Esophagus mucosa (tissue), 1 donor: Measurements from ENCODE around the gene ITPK1. TPM values are rescaled to one million over a fixed set of nuclear protein-coding genes. Genes with fewer than 3 reads are reported as not detected.
A peak's percentile ranks its signal among the peaks of the same experiment; 100 is the strongest.

Experiments used
- ATAC-seq: fragments of 200-7000 bp; cut with Tn5 transposase; one replicate; pipeline ENCODE4 v1.9.1; 2020
- total RNA-seq: library from RNA; stranded (reverse); gene quantifications from one replicate; pipeline ENCODE4 v1.2.4, GENCODE V29; 2023
- donor health status: DM: yes; HTN: yes; CAD: no.

The ITPK1 gene
- total RNA-seq, 1 donor from 2014 or later = 22.1 TPM

DNA sequence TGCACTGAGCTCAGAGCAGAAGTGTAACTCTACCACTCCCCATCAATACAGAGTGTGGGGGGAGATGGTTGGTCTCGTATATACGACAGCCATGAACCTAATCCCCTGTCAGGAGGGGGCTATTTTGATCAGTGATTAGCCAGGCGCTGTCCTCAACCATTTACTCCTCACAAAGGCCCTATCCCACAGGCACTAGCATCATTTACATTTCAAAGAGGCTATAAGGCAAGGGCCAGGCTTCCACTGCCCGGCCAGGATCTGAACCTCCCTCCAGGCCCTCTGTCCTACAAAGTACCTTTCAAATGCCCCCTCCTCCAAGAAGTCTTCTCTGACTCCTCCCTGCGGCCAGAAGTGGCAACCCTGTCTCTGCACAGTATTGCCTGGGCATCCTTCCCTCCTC, 74.7 kb downstream of the ITPK1 start:
- no peak for ATAC-seq

DNA sequence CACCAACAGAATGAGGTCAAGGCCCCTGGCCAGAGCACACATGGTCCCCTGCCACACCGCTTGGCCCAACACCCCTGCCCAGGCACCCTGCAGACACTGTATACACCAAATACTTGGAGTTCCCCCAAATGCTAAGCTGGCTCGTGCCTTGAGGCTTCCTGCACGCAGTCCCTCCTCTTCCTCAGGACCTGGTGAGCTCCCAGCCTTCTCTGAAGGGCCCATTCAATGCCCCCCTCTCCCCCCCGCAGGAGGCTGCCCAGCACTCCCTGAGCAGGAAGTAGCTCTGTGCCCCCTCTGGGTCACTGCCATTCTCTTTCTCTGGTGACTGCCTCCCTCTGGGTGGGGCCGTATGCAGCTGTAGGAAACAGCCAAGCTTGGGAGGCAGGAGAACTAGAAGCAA, 75.3 kb downstream of the ITPK1 start:
- ATAC-seq = no peak

- ATAC-seq = no peak
These were observed 75.9 kb downstream of the ITPK1 start for GRCh38 chr14:93039649-93040315.

DNA sequence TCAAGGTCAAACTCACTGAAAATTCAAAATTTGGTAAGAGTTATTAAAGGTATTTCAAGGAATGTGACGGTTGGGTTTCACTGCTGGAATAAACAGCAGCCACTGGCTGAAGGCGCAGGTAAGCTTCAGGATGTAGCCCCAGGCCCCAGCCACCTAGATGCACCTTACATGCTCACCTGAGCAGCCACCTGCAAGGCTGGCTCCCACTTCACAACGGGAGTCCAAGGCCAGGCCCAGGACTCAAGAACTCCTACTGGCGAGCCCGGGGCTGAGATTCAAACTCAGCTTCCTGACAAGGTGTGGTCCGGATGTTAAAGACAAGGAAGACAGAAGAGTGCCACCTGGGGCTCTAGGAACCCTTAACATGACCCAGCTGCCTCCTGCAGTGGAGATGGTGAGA, 78.4 kb downstream of the ITPK1 start:
- ATAC-seq = no peak

GRCh38 chr14:93036652-93037345, 78.9 kb downstream of the ITPK1 start:
- no peak for ATAC-seq

- ATAC-seq = no peak
These were observed 79.6 kb downstream of the ITPK1 start for GRCh38 chr14:93035917-93036651.

- no peak for ATAC-seq
These were observed 80.2 kb downstream of the ITPK1 start for GRCh38 chr14:93035585-93035916.

DNA sequence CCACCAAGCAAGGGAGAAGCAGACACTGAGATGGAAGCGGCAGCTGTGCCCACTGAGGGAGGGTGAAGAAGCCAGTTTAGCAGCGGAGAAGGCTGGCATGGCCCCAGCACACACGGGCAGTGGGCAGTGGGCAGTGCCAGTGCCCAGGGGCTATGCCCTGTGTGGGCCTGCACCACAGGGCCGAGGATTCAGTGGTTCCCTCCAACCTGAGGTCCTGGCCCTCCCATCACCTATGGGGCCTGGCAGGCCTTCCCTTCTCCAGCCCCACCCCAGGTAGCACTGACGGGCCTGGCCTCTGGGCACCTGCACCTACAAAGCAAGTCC, 81.1 kb downstream of the ITPK1 start:
- ATAC-seq = peak; percentile 3

DNA sequence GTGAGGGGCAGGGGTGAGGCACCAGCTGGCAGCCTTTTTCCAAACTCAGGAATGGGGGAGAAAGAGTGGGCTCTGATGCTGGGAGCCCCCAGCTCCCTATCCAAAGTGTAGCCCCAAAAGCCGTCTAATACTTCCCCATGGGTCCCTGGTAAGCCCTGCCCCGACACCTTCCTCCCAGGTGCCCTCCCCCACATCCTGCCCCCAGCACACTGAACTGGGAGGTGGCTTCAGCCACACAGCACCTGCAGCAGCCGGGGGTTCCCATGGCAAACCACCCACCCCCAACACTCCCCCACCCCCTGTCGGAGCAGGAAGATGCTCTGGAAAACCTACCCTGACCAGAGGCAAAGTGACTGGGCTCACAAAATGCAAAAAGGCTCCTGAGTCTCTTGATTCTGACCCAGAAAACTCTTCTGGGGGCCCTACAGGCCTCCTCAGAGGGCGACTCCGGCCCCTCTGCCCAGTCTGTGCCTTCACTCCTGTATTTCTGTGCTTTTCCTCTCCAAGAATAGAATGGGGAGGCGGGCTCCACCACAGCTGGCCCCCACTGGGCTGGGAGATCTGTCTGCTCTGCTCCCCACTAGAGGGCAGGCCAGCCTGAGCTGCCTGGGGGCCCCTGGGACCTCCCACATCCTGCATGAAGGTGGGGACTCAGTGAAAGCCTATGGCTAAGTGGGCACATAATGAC, 81.6 kb downstream of the ITPK1 start:
- peak; percentile 30 for ATAC-seq

- ATAC-seq = no peak
These were observed 82.4 kb downstream of the ITPK1 start for GRCh38 chr14:93033084-93033982.

- ATAC-seq = no peak
These were observed 83.2 kb downstream of the ITPK1 start for GRCh38 chr14:93032421-93032936.

GRCh38 chr14:93031505-93032315, 84.0 kb downstream of the ITPK1 start:
- no peak for ATAC-seq

DNA sequence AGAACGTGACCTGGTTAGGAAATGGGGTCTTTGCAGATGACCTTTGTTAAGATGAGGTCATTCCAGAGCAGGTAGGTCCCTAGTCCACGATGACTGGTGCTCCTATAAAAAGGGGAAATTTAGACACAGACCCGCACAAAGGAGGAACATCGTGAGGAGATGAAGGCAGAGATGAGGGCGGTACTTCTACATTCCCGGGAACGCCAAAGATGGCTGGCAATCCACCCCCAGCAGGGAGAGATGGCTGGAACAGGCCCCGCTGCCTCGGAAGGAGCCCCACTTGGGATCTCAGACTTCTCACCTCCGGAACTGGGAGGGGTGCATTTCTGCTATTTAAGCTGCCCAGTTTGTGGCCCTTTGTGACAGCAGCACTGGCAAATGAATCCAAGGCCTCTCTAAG, 85.0 kb downstream of the ITPK1 start:
- ATAC-seq = no peak

DNA sequence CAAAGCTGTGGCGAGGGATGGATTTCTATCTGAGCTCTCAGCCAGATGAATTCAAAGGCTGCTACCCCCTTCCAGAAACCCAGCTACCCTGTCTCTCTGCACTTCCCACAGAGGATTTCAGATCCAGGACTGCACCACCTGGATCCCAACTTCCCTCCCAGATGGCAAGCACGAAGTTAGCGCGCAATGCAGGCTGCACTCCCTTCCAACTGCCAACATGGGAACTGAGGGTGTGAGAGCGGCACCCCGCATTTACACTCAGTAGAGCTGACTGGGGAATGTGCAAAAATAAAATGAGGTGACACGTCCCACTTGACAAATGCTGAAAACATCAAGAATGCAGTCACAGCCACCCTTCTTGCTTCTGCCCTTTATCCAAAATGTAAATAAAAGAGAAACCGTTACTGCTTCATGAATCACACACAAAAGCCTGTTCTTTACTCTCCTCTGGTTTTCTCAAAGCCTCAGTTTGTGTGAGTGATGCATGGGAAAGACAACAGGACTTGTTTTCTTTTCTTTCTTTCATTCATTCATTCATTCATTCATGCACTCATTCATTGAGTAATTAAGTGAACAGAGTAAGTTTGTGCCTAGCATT, 85.7 kb downstream of the ITPK1 start:
- ATAC-seq = no peak

DNA sequence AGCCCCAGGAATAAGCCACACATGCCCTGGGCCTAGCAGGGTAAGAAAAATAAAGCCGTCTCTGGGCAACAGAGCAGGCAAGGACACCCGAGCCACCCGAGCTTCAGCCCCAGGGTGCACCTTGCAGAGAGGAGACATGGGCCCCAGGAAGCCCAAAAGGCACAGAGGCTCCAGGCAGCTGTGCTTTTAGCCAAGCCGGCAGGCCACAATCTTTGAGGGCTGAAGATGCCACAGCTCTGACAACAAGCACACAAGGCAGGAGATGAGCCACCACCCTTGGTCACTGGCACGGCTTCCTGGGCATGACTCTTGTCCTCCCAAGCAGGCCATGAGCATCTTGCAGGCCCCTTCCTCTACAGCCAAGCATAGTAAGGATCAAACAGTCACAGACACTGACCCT, 86.3 kb downstream of the ITPK1 start:
- ATAC-seq = no peak

DNA sequence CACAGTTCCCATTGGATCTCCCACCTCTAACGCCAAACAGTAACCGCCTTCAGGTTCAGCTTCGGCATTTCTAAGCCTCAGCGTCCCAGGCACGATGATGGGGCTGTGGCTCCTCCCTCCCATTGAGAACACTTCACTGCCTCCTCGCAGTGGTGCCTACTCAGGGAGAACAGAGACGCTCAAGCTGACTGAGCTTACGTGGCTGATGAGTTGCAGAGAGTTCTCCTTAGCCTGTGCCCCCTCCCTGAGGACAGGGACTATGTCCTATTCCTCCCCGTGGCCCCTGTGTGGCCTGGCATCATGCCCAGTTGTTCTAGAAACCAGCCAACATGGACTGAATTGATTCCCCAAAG, 87.0 kb downstream of the ITPK1 start:
- ATAC-seq = no peak

GRCh38 chr14:93027810-93028723, 87.7 kb downstream of the ITPK1 start:
- no peak for ATAC-seq

GRCh38 chr14:93026339-93026738, 89.4 kb downstream of the ITPK1 start:
- no peak for ATAC-seq

GRCh38 chr14:93025055-93025454, 90.7 kb downstream of the ITPK1 start:
- ATAC-seq = no peak

- no peak for ATAC-seq
These were observed 91.2 kb downstream of the ITPK1 start for GRCh38 chr14:93024493-93024892.
